SK-N-SH (cell line): Measurements from ENCODE around the gene PIEZO2. TPM values are rescaled to one million over a fixed set of nuclear protein-coding genes. Genes with fewer than 3 reads are reported as not detected.

Experiments
- CTCF ChIA-PET: fragments of 300-600, 350-600 bp; formaldehyde crosslinking; extraction: SDS; loops from one replicate; lab custom pipeline; 2021; lab: Yijun Ruan, JAX
- POLR2A ChIA-PET: fragments of 350-600 bp; sonication (Branson Sonifier 250); formaldehyde crosslinking; extraction: SDS; loops from one replicate; lab custom pipeline; 2020; ENCODE audit warnings: antibody characterized with exemption, inconsistent platforms; lab: Yijun Ruan, JAX
- DNase-seq: peaks from one replicate; pipeline ENCODE4 v3.0.0; 2012
- H2AFZ ChIP-seq: fragments of 200-600 bp; sonication (generic); 2 replicates; pipeline ENCODE4 v1.8.1; 2016; ENCODE audit warnings: antibody characterized with exemption, mild to moderate bottlenecking, low read depth
- H3F3A ChIP-seq: fragments of 200-600 bp; sonication (generic); replicated peaks from 2 replicates; pipeline ENCODE3; 2016; ENCODE audit warnings: antibody characterized with exemption, mild to moderate bottlenecking; ENCODE audit not compliant: insufficient read depth
- H3K27ac ChIP-seq, 2 experiments: fragments of 200-500 bp in 1 of 2; fragments of 200-600 bp in 1 of 2; sonication (Bioruptor generic) in 1 of 2; sonication (generic), shearing (Covaris generic) in 1 of 2; 2 replicates each; pipeline versions ENCODE4 v1.5.1 to v1.6.1; 2014 to 2016; ENCODE audit warnings: low read depth in 2 of 2, inconsistent platforms in 1 of 2, low read length in 1 of 2, mild to moderate bottlenecking in 1 of 2, mixed read lengths in 1 of 2
- H3K27me3 ChIP-seq: fragments of 200-600 bp; sonication (generic), shearing (Covaris generic); 2 replicates; pipeline ENCODE4 v1.6.1; 2016; ENCODE audit warnings: mixed run types; ENCODE audit not compliant: insufficient read depth
- H3K36me3 ChIP-seq, 2 experiments: fragments of 200-500 bp in 1 of 2; fragments of 200-600 bp in 1 of 2; sonication (Bioruptor generic) in 1 of 2; sonication (generic) in 1 of 2; replicated peaks in 1 of 2; 2 replicates each; pipeline versions ENCODE3 to v1.5.1; 2014 to 2016; ENCODE audit warnings: low read length in 1 of 2, mild to moderate bottlenecking in 1 of 2; ENCODE audit not compliant: insufficient read depth in 2 of 2, control insufficient read depth in 1 of 2
- H3K4me1 ChIP-seq, 2 experiments: fragments of 200-500 bp in 1 of 2; fragments of 200-600 bp in 1 of 2; sonication (Bioruptor generic) in 1 of 2; sonication (generic), shearing (Covaris generic) in 1 of 2; 2 replicates each; pipeline versions ENCODE4 v1.5.1 to v1.6.1; 2014 to 2016; ENCODE audit warnings: low read depth in 1 of 2, low read length in 1 of 2, mixed run types in 1 of 2; ENCODE audit not compliant: insufficient read depth in 2 of 2, control insufficient read depth in 1 of 2
- H3K4me2 ChIP-seq: fragments of 200-600 bp; sonication (generic), shearing (Covaris generic); 2 replicates; pipeline ENCODE4 v1.6.1; 2017; ENCODE audit warnings: mixed run types
- H3K4me3 ChIP-seq, 2 experiments: fragments of 200-500 bp in 1 of 2; fragments of 200-600 bp in 1 of 2; sonication (Bioruptor generic) in 1 of 2; sonication (generic), shearing (Covaris generic) in 1 of 2; 2 replicates each; pipeline versions ENCODE4 v1.5.1 to v1.8.1; 2014 to 2016; ENCODE audit warnings: low read depth in 2 of 2, inconsistent platforms in 1 of 2, low read length in 1 of 2, mild to moderate bottlenecking in 1 of 2, mixed read lengths in 1 of 2, moderate library complexity in 1 of 2
- H3K79me2 ChIP-seq: fragments of 200-600 bp; sonication (generic); 2 replicates; pipeline ENCODE4 v1.8.1; 2017; ENCODE audit warnings: mild to moderate bottlenecking; ENCODE audit not compliant: insufficient read depth
- H3K9ac ChIP-seq: fragments of 200-600 bp; sonication (generic); 2 replicates; pipeline ENCODE4 v1.6.1; 2017; ENCODE audit warnings: mixed run types
- H3K9me2 ChIP-seq: fragments of 200-600 bp; sonication (generic); 2 replicates; pipeline ENCODE4 v1.6.1; 2017; ENCODE audit warnings: mixed run types
- H3K9me3 ChIP-seq: fragments of 200-600 bp; sonication (generic); 2 replicates; pipeline ENCODE4 v1.6.1; 2017; ENCODE audit warnings: mixed run types, mild to moderate bottlenecking, moderate library complexity
- H4K20me1 ChIP-seq: fragments of 200-600 bp; sonication (generic); 2 replicates; pipeline ENCODE4 v1.6.1; 2017; ENCODE audit warnings: mild to moderate bottlenecking, mixed run types; ENCODE audit not compliant: insufficient read depth
- CHD2 ChIP-seq: fragments of 150-350 bp; IDR thresholded peaks from 2 replicates; pipeline ENCODE4 v1.6.1; 2018; ENCODE audit warnings: low read length; ENCODE audit not compliant: partially characterized antibody
- ELF1 ChIP-seq: IDR thresholded peaks from 2 replicates; pipeline ENCODE4 v1.4.0; 2012
- EP300 ChIP-seq, 2 experiments: IDR thresholded peaks; 2 replicates each; pipeline versions ENCODE4 v1.4.0 to v1.6.1; 2012; ENCODE audit warnings: borderline replicate concordance in 1 of 2, low read depth in 1 of 2, low read length in 1 of 2
- EZH2phosphoT487 ChIP-seq: fragments of 200-600 bp; sonication (generic); IDR thresholded peaks from 2 replicates; pipeline ENCODE4 v1.6.1; 2017; ENCODE audit warnings: low read depth, mixed run types, mild to moderate bottlenecking, antibody characterized with exemption, moderate library complexity, borderline replicate concordance
- FOXJ3 ChIP-seq: sonication (generic); formaldehyde crosslinking; IDR thresholded peaks from 2 replicates; pipeline ENCODE4 v1.5.1; 2020; ENCODE audit warnings: mild to moderate bottlenecking, missing genetic modification reagents
- FOXM1 ChIP-seq: IDR thresholded peaks from 2 replicates; pipeline ENCODE4 v1.4.0; 2012; ENCODE audit warnings: low read depth, mild to moderate bottlenecking
- NFIC ChIP-seq: IDR thresholded peaks from 2 replicates; pipeline ENCODE4 v1.4.0; 2012; ENCODE audit warnings: borderline replicate concordance
- NRF1 ChIP-seq: IDR thresholded peaks from 2 replicates; pipeline ENCODE4 v1.6.1; 2012; ENCODE audit warnings: low read depth, mild to moderate bottlenecking, low read length
- PBX3 ChIP-seq: IDR thresholded peaks from 2 replicates; pipeline ENCODE4; 2012
- POLR2AphosphoS5 ChIP-seq: IDR thresholded peaks from 2 replicates; pipeline ENCODE4 v1.6.1; 2012; ENCODE audit warnings: low read depth, low read length
- RAD21 ChIP-seq: IDR thresholded peaks from 2 replicates; pipeline ENCODE4 v1.6.1; 2012; ENCODE audit warnings: mild to moderate bottlenecking, low read length
- RXRA ChIP-seq: IDR thresholded peaks from 2 replicates; pipeline ENCODE4 v1.4.0; 2012; ENCODE audit warnings: low read depth, mild to moderate bottlenecking, borderline replicate concordance
- SIN3A ChIP-seq: IDR thresholded peaks from 2 replicates; pipeline ENCODE4 v1.6.1; 2012; ENCODE audit warnings: low read depth, mild to moderate bottlenecking, low read length, moderate library complexity, borderline replicate concordance
- SMC3 ChIP-seq: IDR thresholded peaks from 2 replicates; pipeline ENCODE4 v1.6.1; 2012; ENCODE audit warnings: low read depth, low read length, improper control_type of control experiment
- TAF1 ChIP-seq: IDR thresholded peaks from 2 replicates; pipeline ENCODE4 v1.6.1; 2012; ENCODE audit warnings: low read depth, mild to moderate bottlenecking, low read length, moderate library complexity, borderline replicate concordance
- TCF12 ChIP-seq: IDR thresholded peaks from 2 replicates; pipeline ENCODE4 v1.4.0; 2012
- YY1 ChIP-seq: IDR thresholded peaks from 2 replicates; pipeline ENCODE4 v1.4.0; 2012; ENCODE audit warnings: low read depth, mild to moderate bottlenecking
- ZBTB33 ChIP-seq: IDR thresholded peaks from 2 replicates; pipeline ENCODE4 v1.4.0; 2012; ENCODE audit warnings: low read depth, borderline replicate concordance
- WGBS: methylation state at CpG from one replicate; pipeline ENCODE4 v1.1.6; 2017; ENCODE audit warnings: low lambda C conversion rate; 5-methylcytosine and 5-hydroxymethylcytosine counted together
- polyA plus RNA-seq, 3 experiments: library from polyadenylated mRNA; depleted of rRNA; stranded (reverse); fragments of >200 nt; gene quantifications; 2 replicates each; pipeline ENCODE4 v1.2.3, GENCODE V29; 2012
- TF ChIP-seq, protein P1 (sequence below): fragments of 150-350 bp; IDR thresholded peaks from 2 replicates; pipeline ENCODE4 v1.6.1; 2016; ENCODE audit warnings: mild to moderate bottlenecking, low read depth, low read length

PIEZO2 gene
- polyA plus RNA-seq, 1 of the 3 experiments (the other 2 are of a cell fraction): not detected

DNA sequence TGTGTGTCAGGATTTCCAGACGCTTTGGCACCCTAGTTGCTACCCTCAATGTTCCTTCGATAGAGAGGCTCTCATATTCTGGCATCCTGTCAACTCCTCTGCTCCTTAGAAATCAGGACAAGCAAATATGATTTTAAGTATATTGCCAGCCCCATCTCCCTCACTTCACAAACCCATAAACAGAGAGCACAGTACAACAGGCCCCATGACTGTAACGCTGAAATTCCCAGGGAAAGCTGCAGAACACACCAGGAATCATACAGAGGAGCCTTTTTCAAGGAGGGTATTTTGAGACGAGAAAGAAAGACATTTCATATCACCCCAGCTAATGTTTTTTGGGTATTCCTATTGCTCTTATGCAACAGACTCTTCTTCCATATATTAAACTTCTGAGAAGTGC lies 460.6 kb downstream of the PIEZO2 start:
- H3K9me2 ChIP-seq: no peaks in the 10 kb centered on the region
- H3K9me3 ChIP-seq: no peaks in the 10 kb centered on the region
- H3K9ac ChIP-seq: no peak overlapping the region
- no peak for DNase-seq
- no peak overlapping the region for H3K4me3 ChIP-seq
- no peaks in the 10 kb centered on the region for H3K4me1 ChIP-seq
- TF ChIP-seq, protein P1, sequence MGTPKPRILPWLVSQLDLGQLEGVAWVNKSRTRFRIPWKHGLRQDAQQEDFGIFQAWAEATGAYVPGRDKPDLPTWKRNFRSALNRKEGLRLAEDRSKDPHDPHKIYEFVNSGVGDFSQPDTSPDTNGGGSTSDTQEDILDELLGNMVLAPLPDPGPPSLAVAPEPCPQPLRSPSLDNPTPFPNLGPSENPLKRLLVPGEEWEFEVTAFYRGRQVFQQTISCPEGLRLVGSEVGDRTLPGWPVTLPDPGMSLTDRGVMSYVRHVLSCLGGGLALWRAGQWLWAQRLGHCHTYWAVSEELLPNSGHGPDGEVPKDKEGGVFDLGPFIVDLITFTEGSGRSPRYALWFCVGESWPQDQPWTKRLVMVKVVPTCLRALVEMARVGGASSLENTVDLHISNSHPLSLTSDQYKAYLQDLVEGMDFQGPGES: no peak
- TF ChIP-seq FOXJ3 (CRISPR knock-in tag): no peak
- 3% methylated on average over 4 of the region's 4 CpGs for WGBS
- no peak overlapping the region for H3K27ac ChIP-seq
- H3K4me2 ChIP-seq: no peak overlapping the region
- no peaks in the 10 kb centered on the region for H3K36me3 ChIP-seq
- H4K20me1 ChIP-seq: no peaks in the 10 kb centered on the region
- CTCF ChIA-PET: no interaction called here
- no peaks in the 10 kb centered on the region for H3K79me2 ChIP-seq
- peaks cover 15% of the 10 kb centered on the region for H3K27me3 ChIP-seq
- POLR2A ChIA-PET: no interaction called here
- H2AFZ ChIP-seq: no peak overlapping the region
- H3F3A ChIP-seq: no peaks in the 10 kb centered on the region

DNA sequence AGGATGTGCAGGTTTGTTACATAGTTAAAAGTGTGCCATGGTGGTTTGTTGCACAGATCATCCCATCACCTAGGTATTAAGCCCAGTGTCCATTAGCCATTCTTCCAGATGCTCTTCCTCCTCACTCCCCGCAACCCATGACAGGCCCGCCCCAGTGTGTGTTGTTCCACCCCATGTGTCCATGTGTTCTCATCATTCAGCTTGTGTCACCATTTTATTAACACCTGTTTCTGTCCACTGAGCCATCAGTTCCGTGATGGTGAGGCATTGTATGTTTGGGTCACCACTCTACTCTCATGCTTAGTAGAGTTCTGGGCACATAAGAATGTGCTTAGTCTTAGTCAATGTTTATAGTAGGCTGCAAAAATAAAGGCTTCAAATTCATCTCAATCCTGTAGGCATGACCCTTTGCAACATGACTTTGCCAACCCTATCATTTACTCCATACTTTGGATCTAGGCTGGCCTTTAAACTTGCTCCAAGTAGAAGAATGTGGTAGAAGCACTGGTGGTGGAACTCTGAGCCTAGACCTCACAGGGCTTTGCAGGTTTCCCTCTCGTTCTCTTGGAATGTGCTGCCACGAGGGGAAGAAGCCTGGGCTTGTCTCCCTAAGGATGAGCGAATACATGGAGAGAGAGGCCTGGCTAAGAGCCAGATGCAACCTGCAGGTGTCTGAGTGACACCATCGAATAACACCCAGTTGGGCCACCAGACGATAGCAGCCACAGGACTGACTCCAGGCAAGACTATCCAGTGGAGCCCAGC lies 462.0 kb downstream of the PIEZO2 start:
- H3K4me3 ChIP-seq: no peak overlapping the region
- POLR2A ChIA-PET: no interaction called here
- no peaks in the 10 kb centered on the region for H3K79me2 ChIP-seq
- 13% methylated on average over 7 of the region's 8 CpGs for WGBS
- no peaks in the 10 kb centered on the region for H3K9me2 ChIP-seq
- H3K9ac ChIP-seq: no peak overlapping the region
- H3K27ac ChIP-seq: no peak overlapping the region
- H3K4me2 ChIP-seq: no peak overlapping the region
- peaks cover 15% of the 10 kb centered on the region for H3K27me3 ChIP-seq
- no peaks in the 10 kb centered on the region for H3K4me1 ChIP-seq
- CTCF ChIA-PET: no interaction called here
- H2AFZ ChIP-seq: no peak overlapping the region
- no peaks in the 10 kb centered on the region for H3F3A ChIP-seq
- no peaks in the 10 kb centered on the region for H3K36me3 ChIP-seq
- TF ChIP-seq PBX3 (no peak), EP300 (IDR thresholded peaks at IDR 0.05; ENCODE audit: borderline replicate concordance in 1 of 2, low read depth in 1 of 2, low read length in 1 of 2) (no peak), ELF1 (no peak), EZH2phosphoT487 (no peak), POLR2AphosphoS5 (no peak), NFIC (no peak), TCF12 (no peak), RAD21 (no peak), FOXM1 (no peak), SMC3 (no peak), CHD2 (no peak), TAF1 (no peak), FOXJ3 (CRISPR knock-in tag) (no peak), SIN3A (no peak), NRF1 (no peak), RXRA (no peak), ZBTB33 (no peak), YY1 (no peak)
- TF ChIP-seq, all 33 proteins: peak for 0
- no peak for DNase-seq
- no peaks in the 10 kb centered on the region for H4K20me1 ChIP-seq
- H3K9me3 ChIP-seq: no peaks in the 10 kb centered on the region
